SK-N-SH (cell line): ENCODE data around the gene SPOCK1. TPM values are rescaled to one million over a fixed set of nuclear protein-coding genes. Genes with fewer than 3 reads are reported as not detected.

Experiments
- CTCF ChIA-PET: fragments of 300-600, 350-600 bp; formaldehyde crosslinking; extraction: SDS; loops from one replicate; lab custom pipeline; 2021; lab: Yijun Ruan, JAX
- POLR2A ChIA-PET: fragments of 350-600 bp; sonication (Branson Sonifier 250); formaldehyde crosslinking; extraction: SDS; loops from one replicate; lab custom pipeline; 2020; ENCODE audit warnings: antibody characterized with exemption, inconsistent platforms; lab: Yijun Ruan, JAX
- DNase-seq: peaks from one replicate; pipeline ENCODE4 v3.0.0; 2012
- H2AFZ ChIP-seq: fragments of 200-600 bp; sonication (generic); 2 replicates; pipeline ENCODE4 v1.8.1; 2016; ENCODE audit warnings: antibody characterized with exemption, mild to moderate bottlenecking, low read depth
- H3F3A ChIP-seq: fragments of 200-600 bp; sonication (generic); replicated peaks from 2 replicates; pipeline ENCODE3; 2016; ENCODE audit warnings: antibody characterized with exemption, mild to moderate bottlenecking; ENCODE audit not compliant: insufficient read depth
- H3K27ac ChIP-seq, 2 experiments: fragments of 200-500 bp in 1 of 2; fragments of 200-600 bp in 1 of 2; sonication (Bioruptor generic) in 1 of 2; sonication (generic), shearing (Covaris generic) in 1 of 2; 2 replicates each; pipeline versions ENCODE4 v1.5.1 to v1.6.1; 2014 to 2016; ENCODE audit warnings: low read depth in 2 of 2, inconsistent platforms in 1 of 2, low read length in 1 of 2, mild to moderate bottlenecking in 1 of 2, mixed read lengths in 1 of 2
- H3K27me3 ChIP-seq: fragments of 200-600 bp; sonication (generic), shearing (Covaris generic); 2 replicates; pipeline ENCODE4 v1.6.1; 2016; ENCODE audit warnings: mixed run types; ENCODE audit not compliant: insufficient read depth
- H3K36me3 ChIP-seq, 2 experiments: fragments of 200-500 bp in 1 of 2; fragments of 200-600 bp in 1 of 2; sonication (Bioruptor generic) in 1 of 2; sonication (generic) in 1 of 2; replicated peaks in 1 of 2; 2 replicates each; pipeline versions ENCODE3 to v1.5.1; 2014 to 2016; ENCODE audit warnings: low read length in 1 of 2, mild to moderate bottlenecking in 1 of 2; ENCODE audit not compliant: insufficient read depth in 2 of 2, control insufficient read depth in 1 of 2
- H3K4me1 ChIP-seq, 2 experiments: fragments of 200-500 bp in 1 of 2; fragments of 200-600 bp in 1 of 2; sonication (Bioruptor generic) in 1 of 2; sonication (generic), shearing (Covaris generic) in 1 of 2; 2 replicates each; pipeline versions ENCODE4 v1.5.1 to v1.6.1; 2014 to 2016; ENCODE audit warnings: low read depth in 1 of 2, low read length in 1 of 2, mixed run types in 1 of 2; ENCODE audit not compliant: insufficient read depth in 2 of 2, control insufficient read depth in 1 of 2
- H3K4me2 ChIP-seq: fragments of 200-600 bp; sonication (generic), shearing (Covaris generic); 2 replicates; pipeline ENCODE4 v1.6.1; 2017; ENCODE audit warnings: mixed run types
- H3K4me3 ChIP-seq, 2 experiments: fragments of 200-500 bp in 1 of 2; fragments of 200-600 bp in 1 of 2; sonication (Bioruptor generic) in 1 of 2; sonication (generic), shearing (Covaris generic) in 1 of 2; 2 replicates each; pipeline versions ENCODE4 v1.5.1 to v1.8.1; 2014 to 2016; ENCODE audit warnings: low read depth in 2 of 2, inconsistent platforms in 1 of 2, low read length in 1 of 2, mild to moderate bottlenecking in 1 of 2, mixed read lengths in 1 of 2, moderate library complexity in 1 of 2
- H3K79me2 ChIP-seq: fragments of 200-600 bp; sonication (generic); 2 replicates; pipeline ENCODE4 v1.8.1; 2017; ENCODE audit warnings: mild to moderate bottlenecking; ENCODE audit not compliant: insufficient read depth
- H3K9ac ChIP-seq: fragments of 200-600 bp; sonication (generic); 2 replicates; pipeline ENCODE4 v1.6.1; 2017; ENCODE audit warnings: mixed run types
- H3K9me2 ChIP-seq: fragments of 200-600 bp; sonication (generic); 2 replicates; pipeline ENCODE4 v1.6.1; 2017; ENCODE audit warnings: mixed run types
- H3K9me3 ChIP-seq: fragments of 200-600 bp; sonication (generic); 2 replicates; pipeline ENCODE4 v1.6.1; 2017; ENCODE audit warnings: mixed run types, mild to moderate bottlenecking, moderate library complexity
- H4K20me1 ChIP-seq: fragments of 200-600 bp; sonication (generic); 2 replicates; pipeline ENCODE4 v1.6.1; 2017; ENCODE audit warnings: mild to moderate bottlenecking, mixed run types; ENCODE audit not compliant: insufficient read depth
- CHD2 ChIP-seq: fragments of 150-350 bp; IDR thresholded peaks from 2 replicates; pipeline ENCODE4 v1.6.1; 2018; ENCODE audit warnings: low read length; ENCODE audit not compliant: partially characterized antibody
- EP300 ChIP-seq, 2 experiments: IDR thresholded peaks; 2 replicates each; pipeline versions ENCODE4 v1.4.0 to v1.6.1; 2012; ENCODE audit warnings: borderline replicate concordance in 1 of 2, low read depth in 1 of 2, low read length in 1 of 2
- FOSL2 ChIP-seq: IDR thresholded peaks from 2 replicates; pipeline ENCODE4 v1.4.0; 2012; ENCODE audit warnings: low read depth, mild to moderate bottlenecking, moderate library complexity, borderline replicate concordance
- JUND ChIP-seq: IDR thresholded peaks from 2 replicates; pipeline ENCODE4 v1.4.0; 2012
- NFIC ChIP-seq: IDR thresholded peaks from 2 replicates; pipeline ENCODE4 v1.4.0; 2012; ENCODE audit warnings: borderline replicate concordance
- NRF1 ChIP-seq: IDR thresholded peaks from 2 replicates; pipeline ENCODE4 v1.6.1; 2012; ENCODE audit warnings: low read depth, mild to moderate bottlenecking, low read length
- RAD21 ChIP-seq: IDR thresholded peaks from 2 replicates; pipeline ENCODE4 v1.6.1; 2012; ENCODE audit warnings: mild to moderate bottlenecking, low read length
- TAF1 ChIP-seq: IDR thresholded peaks from 2 replicates; pipeline ENCODE4 v1.6.1; 2012; ENCODE audit warnings: low read depth, mild to moderate bottlenecking, low read length, moderate library complexity, borderline replicate concordance
- TCF12 ChIP-seq: IDR thresholded peaks from 2 replicates; pipeline ENCODE4 v1.4.0; 2012
- YY1 ChIP-seq: IDR thresholded peaks from 2 replicates; pipeline ENCODE4 v1.4.0; 2012; ENCODE audit warnings: low read depth, mild to moderate bottlenecking
- WGBS: methylation state at CpG from one replicate; pipeline ENCODE4 v1.1.6; 2017; ENCODE audit warnings: low lambda C conversion rate; 5-methylcytosine and 5-hydroxymethylcytosine counted together
- polyA plus RNA-seq, 3 experiments: library from polyadenylated mRNA; depleted of rRNA; stranded (reverse); fragments of >200 nt; gene quantifications; 2 replicates each; pipeline ENCODE4 v1.2.3, GENCODE V29; 2012
- TF ChIP-seq, protein P1 (sequence below): IDR thresholded peaks from 2 replicates; pipeline ENCODE4 v1.4.0; 2012; ENCODE audit warnings: low read depth, borderline replicate concordance
- TF ChIP-seq, protein P2 (sequence below): fragments of 150-350 bp; IDR thresholded peaks from 2 replicates; pipeline ENCODE4 v1.6.1; 2016; ENCODE audit warnings: mild to moderate bottlenecking, low read depth, low read length

SPOCK1 gene
- polyA plus RNA-seq, 1 of the 3 experiments (the other 2 are of a cell fraction): 11.3 TPM

DNA sequence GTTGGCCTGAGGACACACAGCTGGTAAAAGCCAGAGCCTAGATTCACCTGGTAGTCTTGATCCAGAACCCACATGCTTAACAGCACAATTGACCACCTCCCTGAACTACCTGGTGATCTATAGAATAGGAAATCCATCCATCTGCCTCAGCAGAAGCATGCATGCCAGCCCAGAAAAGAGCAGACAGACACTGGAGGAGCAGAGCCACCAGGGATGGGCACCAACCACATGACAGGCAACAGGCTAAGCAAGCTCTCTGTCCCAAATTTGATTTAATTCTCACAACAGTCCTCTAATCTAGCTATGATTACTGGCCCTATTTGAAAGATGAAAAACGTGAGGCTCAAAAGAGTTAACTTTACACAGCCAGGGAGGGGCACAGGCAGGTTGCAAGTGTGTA is 208.1 kb downstream of the SPOCK1 start:
- 13% methylated on average over 1 of the region's 1 CpG for WGBS
- peaks cover 0 to 3% of the 10 kb centered on the region in 2 experiments for H3K36me3 ChIP-seq
- H3K9me3 ChIP-seq: no peaks in the 10 kb centered on the region
- no peak overlapping the region for H3K4me2 ChIP-seq
- ChIA-PET CTCF (interaction anchor here (0.8 to 1.6 kb wide), 2 partner anchors 11 to 29 kb away, joined by 3 to 4 read pairs; no protein-coding TSS in a partner anchor), POLR2A (no interaction called here)
- H3K27me3 ChIP-seq: no peaks in the 10 kb centered on the region
- no peak for DNase-seq
- peaks cover 3% of the 10 kb centered on the region for H3F3A ChIP-seq
- peaks cover 24% of the 10 kb centered on the region; the same call in 1 of the 2 replicates for H3K79me2 ChIP-seq
- H4K20me1 ChIP-seq: no peaks in the 10 kb centered on the region
- H3K4me3 ChIP-seq: no peak overlapping the region
- peaks cover 0 to 2% of the 10 kb centered on the region in 2 experiments; a peak in 2 of 4 replicates for H3K4me1 ChIP-seq
- no peak overlapping the region for H3K9ac ChIP-seq
- H3K9me2 ChIP-seq: no peaks in the 10 kb centered on the region
- no peak for TF ChIP-seq CHD2
- TF ChIP-seq, protein P1, sequence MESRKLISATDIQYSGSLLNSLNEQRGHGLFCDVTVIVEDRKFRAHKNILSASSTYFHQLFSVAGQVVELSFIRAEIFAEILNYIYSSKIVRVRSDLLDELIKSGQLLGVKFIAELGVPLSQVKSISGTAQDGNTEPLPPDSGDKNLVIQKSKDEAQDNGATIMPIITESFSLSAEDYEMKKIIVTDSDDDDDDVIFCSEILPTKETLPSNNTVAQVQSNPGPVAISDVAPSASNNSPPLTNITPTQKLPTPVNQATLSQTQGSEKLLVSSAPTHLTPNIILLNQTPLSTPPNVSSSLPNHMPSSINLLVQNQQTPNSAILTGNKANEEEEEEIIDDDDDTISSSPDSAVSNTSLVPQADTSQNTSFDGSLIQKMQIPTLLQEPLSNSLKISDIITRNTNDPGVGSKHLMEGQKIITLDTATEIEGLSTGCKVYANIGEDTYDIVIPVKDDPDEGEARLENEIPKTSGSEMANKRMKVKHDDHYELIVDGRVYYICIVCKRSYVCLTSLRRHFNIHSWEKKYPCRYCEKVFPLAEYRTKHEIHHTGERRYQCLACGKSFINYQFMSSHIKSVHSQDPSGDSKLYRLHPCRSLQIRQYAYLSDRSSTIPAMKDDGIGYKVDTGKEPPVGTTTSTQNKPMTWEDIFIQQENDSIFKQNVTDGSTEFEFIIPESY: no peak
- TF ChIP-seq EP300 (IDR thresholded peaks at IDR 0.05; ENCODE audit: borderline replicate concordance in 1 of 2, low read depth in 1 of 2, low read length in 1 of 2): no peak
- no peak for TF ChIP-seq YY1
- TF ChIP-seq, protein P2, sequence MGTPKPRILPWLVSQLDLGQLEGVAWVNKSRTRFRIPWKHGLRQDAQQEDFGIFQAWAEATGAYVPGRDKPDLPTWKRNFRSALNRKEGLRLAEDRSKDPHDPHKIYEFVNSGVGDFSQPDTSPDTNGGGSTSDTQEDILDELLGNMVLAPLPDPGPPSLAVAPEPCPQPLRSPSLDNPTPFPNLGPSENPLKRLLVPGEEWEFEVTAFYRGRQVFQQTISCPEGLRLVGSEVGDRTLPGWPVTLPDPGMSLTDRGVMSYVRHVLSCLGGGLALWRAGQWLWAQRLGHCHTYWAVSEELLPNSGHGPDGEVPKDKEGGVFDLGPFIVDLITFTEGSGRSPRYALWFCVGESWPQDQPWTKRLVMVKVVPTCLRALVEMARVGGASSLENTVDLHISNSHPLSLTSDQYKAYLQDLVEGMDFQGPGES: no peak
- no peak overlapping the region for H3K27ac ChIP-seq
- no peak overlapping the region for H2AFZ ChIP-seq

DNA sequence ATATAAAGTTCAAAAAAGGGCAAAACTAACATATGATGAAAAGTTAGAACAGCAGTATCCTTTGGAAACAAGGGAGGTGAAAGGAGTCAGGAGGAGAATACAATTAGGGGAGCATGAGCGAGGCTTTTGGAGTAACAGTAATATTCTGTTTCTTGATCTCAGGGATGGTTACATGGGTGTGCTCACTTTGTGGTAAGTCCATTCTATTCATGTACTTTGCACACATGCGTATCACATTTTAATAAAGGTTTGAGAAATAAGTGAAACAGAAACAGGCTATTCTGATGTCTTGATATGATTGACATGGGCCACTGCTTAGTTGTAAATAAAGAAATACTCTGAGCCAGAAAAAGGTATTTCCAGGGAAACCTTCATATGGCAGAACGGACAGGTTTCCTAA is 208.8 kb downstream of the SPOCK1 start:
- H3K36me3 ChIP-seq: peaks cover 0 to 3% of the 10 kb centered on the region in 2 experiments
- H3K9ac ChIP-seq: no peak overlapping the region
- no peak overlapping the region for H3K4me3 ChIP-seq
- peaks cover 0 to 2% of the 10 kb centered on the region in 2 experiments; a peak in 2 of 4 replicates for H3K4me1 ChIP-seq
- CTCF ChIA-PET: interaction anchor here (1.6 kb wide), 1 partner anchor 10 kb away, joined by 4 read pairs; no protein-coding TSS in a partner anchor
- H4K20me1 ChIP-seq: no peaks in the 10 kb centered on the region
- POLR2A ChIA-PET: no interaction called here
- no peak for DNase-seq
- TF ChIP-seq FOSL2 (no peak), JUND (no peak), NRF1 (no peak), TAF1 (no peak), RAD21 (no peak), NFIC (no peak), TCF12 (no peak)
- TF ChIP-seq, protein P1: no peak
- peaks cover 24% of the 10 kb centered on the region; the same call in 1 of the 2 replicates for H3K79me2 ChIP-seq
- no peaks in the 10 kb centered on the region for H3K9me2 ChIP-seq
- WGBS: 84% methylated on average over 3 of the region's 3 CpGs
- H2AFZ ChIP-seq: no peak overlapping the region
- no peak overlapping the region for H3K4me2 ChIP-seq
- no peaks in the 10 kb centered on the region for H3K27me3 ChIP-seq
- no peaks in the 10 kb centered on the region for H3K9me3 ChIP-seq
- H3K27ac ChIP-seq: no peak overlapping the region
- peaks cover 3% of the 10 kb centered on the region for H3F3A ChIP-seq
